HG02610 (cell line): ENCODE results near the gene RSF1.

Source experiments
- ATAC-seq: cut with Tn5 transposase; IDR thresholded peaks from one replicate; pipeline ENCODE4 v1.9.1; 2021; ENCODE audit warnings: mild to moderate bottlenecking, moderate library complexity; ENCODE audit not compliant: unreplicated experiment

RSF1 gene

GRCh38 chr11:77695417-77695816, 125.1 kb downstream of the RSF1 start:
- no peak for ATAC-seq

GRCh38 chr11:77690649-77691048, 129.9 kb downstream of the RSF1 start:
- ATAC-seq: no peak

GRCh38 chr11:77687088-77687487, 133.4 kb downstream of the RSF1 start:
- ATAC-seq: no peak

- ATAC-seq: no peak
Measured at GRCh38 chr11:77677138-77677537, 143.4 kb downstream of the RSF1 start.

- ATAC-seq: no peak
Measured at GRCh38 chr11:77672264-77672663, 148.3 kb downstream of the RSF1 start.

GRCh38 chr11:77669848-77670511, 150.5 kb downstream of the RSF1 start:
- ATAC-seq: no peak

- ATAC-seq: no peak
Measured at GRCh38 chr11:77668760-77669159, 151.8 kb downstream of the RSF1 start.

- no peak for ATAC-seq
Measured at GRCh38 chr11:77665240-77665965, 155.1 kb downstream of the RSF1 start.

- ATAC-seq: no peak
Measured at GRCh38 chr11:77661670-77662069, 158.9 kb downstream of the RSF1 start.

GRCh38 chr11:77660947-77661346, 159.6 kb downstream of the RSF1 start:
- no peak for ATAC-seq

- no peak for ATAC-seq
Measured at GRCh38 chr11:77658213-77659013, 162.1 kb downstream of the RSF1 start.

- no peak for ATAC-seq
Measured at GRCh38 chr11:77656362-77656761, 164.2 kb downstream of the RSF1 start.

- ATAC-seq: no peak
Measured at GRCh38 chr11:77654770-77655434, 165.6 kb downstream of the RSF1 start.

GRCh38 chr11:77650123-77650522, 170.4 kb downstream of the RSF1 start:
- no peak for ATAC-seq

- no peak for ATAC-seq
Measured at GRCh38 chr11:77647654-77648305, 172.7 kb downstream of the RSF1 start.

GRCh38 chr11:77644887-77645286, 175.6 kb downstream of the RSF1 start:
- ATAC-seq: no peak

GRCh38 chr11:77642228-77642627, 178.3 kb downstream of the RSF1 start:
- no peak for ATAC-seq

- ATAC-seq: peak; percentile 95
Measured at GRCh38 chr11:77637345-77638165, 183.0 kb downstream of the RSF1 start, which contains the start of gene CLNS1A. Gene CLNS1A (minus strand): TSS chr11:77637794. CDS start chr11:77637714, 80 bp downstream.

GRCh38 chr11:77636731-77637344, 183.7 kb downstream of the RSF1 start:
- ATAC-seq: no peak
